ENCODE results near the gene SORCS3. TPM values are rescaled to one million over a fixed set of nuclear protein-coding genes. Genes with fewer than 3 reads are reported as not detected.

Gene SORCS3
- polyA plus RNA-seq, 1 donor (not counting 4 experiments of a cell fraction or from before 2014, with no cell fraction given), result not detected

- dilution Hi-C loops (cut with MboI; ENCODE audit: extremely low pct_ligation_motif_present, low sequenced_read_pairs), result no loop called here
- Histone ChIP-seq H3K9ac (ENCODE audit: control insufficient read depth, extremely low read depth, insufficient read depth, low read length) (no peak overlapping the region), H3K4me3 (ENCODE audit: control insufficient read depth in 2 of 3, extremely low read depth in 1 of 3, insufficient read depth in 2 of 3, low read depth in 1 of 3, low read length in 3 of 3) (no peak overlapping the region), H3K27ac (ENCODE audit: control insufficient read depth, insufficient read depth, low read length) (no peak overlapping the region), H3K9me3 (ENCODE audit: control insufficient read depth, low read depth, low read length) (no peaks in the 10 kb centered on the region), H3K9me1 (ENCODE audit: control insufficient read depth, extremely low read depth, insufficient read depth, low read length) (no peaks in the 10 kb centered on the region), H3K36me3 (ENCODE audit: control insufficient read depth in 2 of 2, extremely low read depth in 1 of 2, insufficient read depth in 2 of 2, low read length in 2 of 2) (no peaks in the 10 kb centered on the region), H4K20me1 (ENCODE audit: control insufficient read depth, extremely low read depth, insufficient read depth, low read length) (no peaks in the 10 kb centered on the region), H3K4me2 (ENCODE audit: control insufficient read depth, extremely low read depth, insufficient read depth, low read depth, low read length) (no peak overlapping the region), H3K27me3 (ENCODE audit: control insufficient read depth, extremely low read depth, insufficient read depth, low read length) (peaks cover 6% of the 10 kb centered on the region), H3K79me2 (ENCODE audit: control insufficient read depth, insufficient read depth, low read length) (no peaks in the 10 kb centered on the region), H3K4me1 (ENCODE audit: control insufficient read depth, extremely low read depth, insufficient read depth, low read length) (no peaks in the 10 kb centered on the region), H2AFZ (ENCODE audit: control insufficient read depth, low read length) (no peak overlapping the region)
- FAIRE-seq (no peak), DNase-seq (ENCODE audit: low read depth, low spot score) (no peak)
- TF ChIP-seq EZH2 (IDR thresholded peaks at IDR 0.05; ENCODE audit: low read length) (no peak), CTCF (optimal IDR thresholded peaks at IDR 0.05 in 1 of 3, IDR thresholded peaks at IDR 0.05 in 1 of 3, conservative IDR thresholded peaks at IDR 0.05 in 1 of 3; ENCODE audit: extremely low read depth in 1 of 3, insufficient read depth in 2 of 3, low read length in 3 of 3) (no peak)
These were observed 35.8 kb downstream of the SORCS3 start for GRCh38 chr10:104676874-104677273.

- Histone ChIP-seq H3K4me2 (ENCODE audit: control insufficient read depth, extremely low read depth, insufficient read depth, low read depth, low read length) (no peak overlapping the region), H3K27ac (ENCODE audit: control insufficient read depth, insufficient read depth, low read length) (no peak overlapping the region), H3K79me2 (ENCODE audit: control insufficient read depth, insufficient read depth, low read length) (no peaks in the 10 kb centered on the region), H3K9ac (ENCODE audit: control insufficient read depth, extremely low read depth, insufficient read depth, low read length) (no peak overlapping the region), H3K27me3 (ENCODE audit: control insufficient read depth, extremely low read depth, insufficient read depth, low read length) (peaks cover 9% of the 10 kb centered on the region), H3K4me1 (ENCODE audit: control insufficient read depth, extremely low read depth, insufficient read depth, low read length) (no peaks in the 10 kb centered on the region), H3K4me3 (ENCODE audit: control insufficient read depth in 2 of 3, extremely low read depth in 1 of 3, insufficient read depth in 2 of 3, low read depth in 1 of 3, low read length in 3 of 3) (no peak overlapping the region), H3K36me3 (ENCODE audit: control insufficient read depth in 2 of 2, extremely low read depth in 1 of 2, insufficient read depth in 2 of 2, low read length in 2 of 2) (no peaks in the 10 kb centered on the region), H3K9me3 (ENCODE audit: control insufficient read depth, low read depth, low read length) (no peaks in the 10 kb centered on the region), H2AFZ (ENCODE audit: control insufficient read depth, low read length) (no peak overlapping the region), H3K9me1 (ENCODE audit: control insufficient read depth, extremely low read depth, insufficient read depth, low read length) (no peaks in the 10 kb centered on the region), H4K20me1 (ENCODE audit: control insufficient read depth, extremely low read depth, insufficient read depth, low read length) (no peaks in the 10 kb centered on the region)
- dilution Hi-C loops (cut with MboI; ENCODE audit: extremely low pct_ligation_motif_present, low sequenced_read_pairs), result no loop called here
- TF ChIP-seq CTCF (optimal IDR thresholded peaks at IDR 0.05 in 1 of 3, IDR thresholded peaks at IDR 0.05 in 1 of 3, conservative IDR thresholded peaks at IDR 0.05 in 1 of 3; ENCODE audit: extremely low read depth in 1 of 3, insufficient read depth in 2 of 3, low read length in 3 of 3) (no peak), EZH2 (IDR thresholded peaks at IDR 0.05; ENCODE audit: low read length) (no peak)
- DNase-seq (ENCODE audit: low read depth, low spot score) (no peak), FAIRE-seq (no peak)
These were observed 37.6 kb downstream of the SORCS3 start for GRCh38 chr10:104678658-104679057.
